ENCODE results near the gene PLEKHN1. TPM values are rescaled to one million over a fixed set of nuclear protein-coding genes. Genes with fewer than 3 reads are reported as not detected.

Gene PLEKHN1
- total RNA-seq, 1 donor = 1.7 TPM

GRCh38 chr1:967466-968343 lies 1.4 kb downstream of the PLEKHN1 start:
- TF ChIP-seq CTCF (IDR thresholded peaks at IDR 0.05; ENCODE audit: insufficient read depth, low read depth, low read length) = no peak
- DNase-seq (ENCODE audit: low read depth) = no peak
- no peak overlapping the region for H3K4me3 ChIP-seq (ENCODE audit: low read depth, low read length)

GRCh38 chr1:969260-969855 lies 3.1 kb downstream of the PLEKHN1 start:
- DNase-seq (ENCODE audit: low read depth) = no peak
- TF ChIP-seq CTCF (IDR thresholded peaks at IDR 0.05; ENCODE audit: insufficient read depth, low read depth, low read length) = no peak
- no peak overlapping the region for H3K4me3 ChIP-seq (ENCODE audit: low read depth, low read length)

- no peak for DNase-seq (ENCODE audit: low read depth)
- H3K4me3 ChIP-seq (ENCODE audit: low read depth, low read length) = no peak overlapping the region
- no peak for TF ChIP-seq CTCF (IDR thresholded peaks at IDR 0.05; ENCODE audit: insufficient read depth, low read depth, low read length)
Observed at GRCh38 chr1:970242-970972, 4.1 kb downstream of the PLEKHN1 start.

GRCh38 chr1:970973-971730 lies 4.9 kb downstream of the PLEKHN1 start:
- no peak for DNase-seq (ENCODE audit: low read depth)
- H3K4me3 ChIP-seq (ENCODE audit: low read depth, low read length) = no peak overlapping the region
- no peak for TF ChIP-seq CTCF (IDR thresholded peaks at IDR 0.05; ENCODE audit: insufficient read depth, low read depth, low read length)

GRCh38 chr1:971751-972506 lies 5.6 kb downstream of the PLEKHN1 start:
- no peak for DNase-seq (ENCODE audit: low read depth)
- no peak for TF ChIP-seq CTCF (IDR thresholded peaks at IDR 0.05; ENCODE audit: insufficient read depth, low read depth, low read length)
- H3K4me3 ChIP-seq (ENCODE audit: low read depth, low read length) = no peak overlapping the region

Data from fibroblast of villous mesenchyme (primary cell).